Testis (tissue), 2 donors: ENCODE data around the gene MBP.

ENCODE experiments used
- CTCF ChIP-seq, 3 experiments: fragments of 450-650 bp in 2 of 3; fragments of 200-600 bp in 1 of 3; sonication (generic) in 1 of 3; IDR thresholded peaks; one replicate each; pipeline ENCODE4 v1.5.1; 2016 to 2019; ENCODE audit warnings: antibody characterized with exemption in 3 of 3, mild to moderate bottlenecking in 2 of 3, moderate library complexity in 1 of 3
- POLR2A ChIP-seq: fragments of 450-650 bp; IDR thresholded peaks from one replicate; pipeline ENCODE4 v1.6.1; 2017; ENCODE audit warnings: antibody characterized with exemption, mild to moderate bottlenecking, moderate library complexity

GRCh38 chr18:77112747-77113092 is 19.9 kb downstream of the MBP start:
- TF ChIP-seq POLR2A (no peak), CTCF (IDR thresholded peaks at IDR 0.05) (no peak)
